GM21786 (cell line): Measurements from ENCODE around the gene MYO9A.
A peak's percentile ranks its signal among the peaks of the same experiment; 100 is the strongest.
"Not testable (repeated sequence)": the region's sequence is repeated elsewhere in the genome, so short reads cannot be mapped to it uniquely, and the experiment has no call there.

Experiments used
- ATAC-seq: cut with Tn5 transposase; IDR thresholded peaks from one replicate; pipeline ENCODE4 v1.9.1; 2021; ENCODE audit not compliant: unreplicated experiment

Gene MYO9A

GRCh38 chr15:72139667-72140066 lies 21.7 kb upstream of the MYO9A start:
- no peak for ATAC-seq

- no peak for ATAC-seq
Observed at GRCh38 chr15:72136170-72137051, 18.5 kb upstream of the MYO9A start.

DNA sequence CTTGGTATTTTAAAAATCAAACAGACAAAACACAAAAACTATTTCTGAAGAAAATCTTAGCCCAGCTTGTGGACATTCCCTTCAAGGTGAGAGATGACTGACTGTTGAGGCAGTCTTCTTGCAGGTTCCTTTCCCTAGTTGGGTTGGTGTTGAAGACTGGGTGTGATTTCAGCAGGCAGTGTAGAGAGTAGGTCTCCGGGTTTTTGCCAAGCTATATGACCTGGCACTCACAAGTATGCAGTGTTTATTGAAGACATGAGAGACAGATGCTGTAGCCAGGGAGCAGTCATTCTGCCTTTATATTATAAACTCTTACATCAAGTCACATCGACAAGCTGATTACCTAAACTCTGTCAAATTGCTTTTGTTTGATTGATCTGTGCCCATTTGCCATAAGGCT lies 17.8 kb upstream of the MYO9A start:
- ATAC-seq: no peak

DNA sequence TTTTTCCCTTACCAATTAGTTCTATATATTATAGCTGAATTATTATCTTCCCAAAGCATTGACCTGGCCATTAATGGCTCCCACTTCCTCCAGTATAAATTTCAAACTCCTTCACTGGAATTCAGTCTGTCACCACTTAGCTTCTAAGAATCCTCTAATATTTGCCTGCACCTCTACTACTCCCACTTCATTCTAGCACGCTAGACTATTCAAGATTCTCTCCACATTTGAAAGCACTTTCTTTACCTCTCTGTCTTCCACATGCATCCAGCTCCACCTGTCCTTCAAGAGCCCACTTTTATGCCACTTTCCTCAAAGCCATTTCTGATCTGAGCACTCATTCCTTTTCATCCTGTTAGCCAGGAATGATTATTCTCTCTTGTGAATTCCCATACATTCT lies 15.3 kb upstream of the MYO9A start:
- no peak for ATAC-seq

- ATAC-seq: no peak
Observed at GRCh38 chr15:72131922-72132321, 14.0 kb upstream of the MYO9A start.

GRCh38 chr15:72130272-72130671 lies 12.3 kb upstream of the MYO9A start:
- ATAC-seq: no peak

GRCh38 chr15:72128359-72128758 lies 10.4 kb upstream of the MYO9A start:
- no peak for ATAC-seq

DNA sequence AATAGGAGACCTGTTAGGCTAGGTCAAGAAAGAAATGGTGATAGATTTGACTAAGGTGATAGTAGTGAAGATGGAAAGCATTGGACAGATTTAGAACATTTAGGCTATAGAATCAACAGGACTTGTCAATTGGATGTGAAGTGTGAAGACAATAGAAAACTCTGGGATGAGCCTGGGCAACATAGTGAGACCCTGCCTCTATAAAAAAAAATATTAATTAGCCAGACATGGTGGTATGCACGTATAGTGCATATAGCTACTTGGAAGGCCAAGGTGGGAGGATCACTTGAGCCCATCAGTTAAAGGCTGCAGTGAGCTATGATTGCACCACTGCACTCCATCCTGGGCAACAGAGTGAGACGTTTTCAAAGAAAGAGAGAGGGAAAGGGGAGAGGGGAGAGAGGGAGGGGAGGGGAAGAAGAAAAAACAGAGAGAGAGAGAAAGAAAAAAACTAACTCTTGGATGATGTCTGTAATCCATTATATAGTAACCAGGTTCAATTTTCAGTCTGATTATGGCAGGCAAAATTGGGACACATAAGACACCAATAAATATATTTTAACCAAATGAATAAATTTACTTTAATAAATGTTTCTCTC lies 9.9 kb upstream of the MYO9A start:
- ATAC-seq: no peak

- no peak for ATAC-seq
Observed at GRCh38 chr15:72124218-72124617, 6.3 kb upstream of the MYO9A start.

GRCh38 chr15:72117486-72118016 lies 399 bp downstream of the MYO9A start:
- ATAC-seq: peak; percentile 57

GRCh38 chr15:72116731-72117485 lies 1.0 kb downstream of the MYO9A start:
- ATAC-seq: peak; percentile 4

- no peak for ATAC-seq
Observed at GRCh38 chr15:72113347-72114031, 4.5 kb downstream of the MYO9A start.

- no peak for ATAC-seq
Observed at GRCh38 chr15:72112805-72113204, 5.1 kb downstream of the MYO9A start.

GRCh38 chr15:72112116-72112515 lies 5.8 kb downstream of the MYO9A start:
- ATAC-seq: no peak

DNA sequence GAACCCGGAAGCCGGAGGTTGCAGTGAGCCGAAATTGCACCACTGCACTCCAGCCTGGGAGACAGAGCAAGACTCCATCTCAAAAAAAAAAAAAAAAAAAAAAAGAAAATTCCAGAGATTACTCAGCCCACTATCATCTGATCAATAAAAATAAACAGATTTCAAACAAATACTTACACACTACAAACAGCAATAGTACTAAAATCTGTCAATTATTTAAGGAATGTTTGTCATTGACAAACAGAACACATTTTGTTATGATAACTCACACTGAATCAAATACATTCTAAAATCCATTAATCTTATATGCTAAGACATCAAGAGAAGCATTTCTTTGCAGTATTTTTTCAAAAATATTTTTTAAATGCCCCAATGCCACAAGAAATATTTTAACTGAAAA lies 7.6 kb downstream of the MYO9A start:
- no peak for ATAC-seq

- no peak for ATAC-seq
Observed at GRCh38 chr15:72106068-72106467, 11.9 kb downstream of the MYO9A start.

- ATAC-seq: no peak
Observed at GRCh38 chr15:72105111-72105510, 12.8 kb downstream of the MYO9A start.

DNA sequence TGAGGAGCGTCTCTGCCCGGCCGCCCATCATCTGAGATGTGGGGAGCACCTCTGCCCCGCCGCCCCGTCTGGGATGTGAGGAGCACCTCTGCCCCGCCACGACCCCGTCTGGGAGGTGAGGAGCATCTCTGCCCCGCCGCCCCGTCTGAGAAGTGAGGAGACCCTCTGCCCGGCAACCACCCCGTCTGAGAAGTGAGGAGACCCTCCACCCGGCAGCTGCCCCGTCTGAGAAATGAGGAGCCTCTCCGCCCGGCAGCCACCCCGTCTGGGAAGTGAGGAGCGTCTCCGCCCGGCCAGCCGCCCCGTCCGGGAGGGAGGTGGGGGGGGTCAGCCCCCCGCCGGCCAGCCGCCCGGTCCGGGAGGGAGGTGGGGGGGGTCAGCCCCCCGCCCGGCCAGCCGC lies 17.4 kb downstream of the MYO9A start:
- ATAC-seq: not testable (repeated sequence)

DNA sequence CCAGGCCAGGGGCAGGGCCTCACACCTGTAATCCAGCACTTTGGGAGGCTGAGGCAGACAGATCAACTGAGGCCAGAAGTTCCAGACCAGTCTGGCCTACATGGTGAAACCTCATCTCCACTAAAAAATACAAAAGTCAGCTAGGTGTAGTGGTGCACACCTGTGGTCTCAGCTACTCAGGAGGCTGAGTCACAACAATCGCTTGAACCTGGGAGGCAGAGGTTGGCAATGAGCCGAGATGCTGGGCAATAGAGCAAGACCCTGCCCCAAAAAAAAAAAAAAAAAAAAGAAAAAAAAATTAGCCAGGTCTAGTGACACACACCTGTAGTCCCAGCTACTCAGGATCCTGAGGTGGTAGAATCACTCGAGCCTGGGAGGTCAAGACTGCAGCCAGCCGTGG lies 18.8 kb downstream of the MYO9A start:
- ATAC-seq: no peak

- no peak for ATAC-seq
Observed at GRCh38 chr15:72098040-72098439, 19.9 kb downstream of the MYO9A start.

DNA sequence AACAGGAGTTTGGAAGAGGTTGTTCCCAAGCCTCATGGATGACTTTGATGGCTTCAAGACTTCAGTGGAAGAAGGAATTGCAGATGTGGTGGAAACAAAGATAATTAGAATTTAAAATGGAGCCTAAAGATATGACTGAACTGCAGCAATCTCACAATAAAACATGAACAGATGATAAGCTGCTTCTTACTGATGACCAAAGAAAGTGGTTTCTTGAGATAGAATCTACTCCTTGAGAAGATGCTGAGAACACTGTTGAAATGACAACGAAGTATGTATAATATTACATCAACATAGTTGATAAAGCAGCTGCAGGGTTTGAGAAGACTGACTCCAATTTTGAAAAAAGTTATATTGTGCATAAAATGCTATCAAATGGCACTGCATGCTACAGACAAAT lies 21.2 kb downstream of the MYO9A start:
- ATAC-seq: no peak
